ENCODE results near the gene PHACTR1. TPM values are rescaled to one million over a fixed set of nuclear protein-coding genes. Genes with fewer than 3 reads are reported as not detected.

PHACTR1 gene
- total RNA-seq, 1 donor from 2014 or later, result 8.5 TPM

DNA sequence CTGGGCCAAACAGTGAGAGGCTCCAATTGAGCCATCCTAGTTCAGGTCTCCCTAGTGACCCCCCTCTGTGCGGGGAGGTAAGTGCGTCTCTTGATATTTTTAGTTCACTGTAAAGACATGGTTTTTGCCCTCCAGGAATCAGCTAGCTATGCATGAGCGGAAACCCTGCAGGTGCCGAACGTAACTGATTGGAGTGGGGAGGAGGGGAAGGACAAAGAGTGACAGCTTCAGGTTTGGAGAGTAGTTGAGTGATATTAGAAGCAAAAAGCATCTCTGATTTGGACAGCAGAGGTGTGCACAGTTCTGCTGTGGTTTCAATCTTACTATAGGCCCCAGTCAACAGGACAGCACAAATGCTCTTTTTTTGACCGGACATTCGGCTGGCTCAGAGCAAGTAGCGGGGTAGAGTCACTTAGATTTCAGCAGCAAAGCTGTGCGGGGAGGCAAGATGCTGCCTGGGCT lies 580.0 kb downstream of the PHACTR1 start:
- Histone ChIP-seq H3K9ac (ENCODE audit: low read length) (no peak overlapping the region), H3K4me3 (ENCODE audit: insufficient read depth, low read depth, low read length) (no peak overlapping the region), H4K20me1 (ENCODE audit: insufficient read depth, low read length) (no peaks in the 10 kb centered on the region), H3K79me2 (ENCODE audit: insufficient read depth, low read length) (peaks cover 2% of the 10 kb centered on the region), H3K4me2 (ENCODE audit: low read length) (no peak overlapping the region), H3K36me3 (ENCODE audit: insufficient read depth, low read length) (peaks cover 6% of the 10 kb centered on the region), H3K4me1 (ENCODE audit: insufficient read depth, low read length) (no peaks in the 10 kb centered on the region), H2AFZ (ENCODE audit: low read depth, low read length) (no peak overlapping the region), H3K27me3 (ENCODE audit: insufficient read depth, low read length) (no peaks in the 10 kb centered on the region), H3K9me3 (ENCODE audit: insufficient read depth, low read depth, low read length) (no peaks in the 10 kb centered on the region), H3K27ac (ENCODE audit: low read depth, low read length) (no peak overlapping the region)
- Mint-ChIP-seq H3K27me3 (ENCODE audit: low read depth, unreplicated experiment) (no peaks in the 10 kb centered on the region), H3K27ac (ENCODE audit: unreplicated experiment) (no peak overlapping the region), H3K36me3 (ENCODE audit: low read depth, unreplicated experiment) (peaks cover 38% of the 10 kb centered on the region), H3K9me3 (ENCODE audit: unreplicated experiment) (no peaks in the 10 kb centered on the region), H3K4me3 (ENCODE audit: unreplicated experiment) (no peak overlapping the region), H3K4me1 (ENCODE audit: low read depth, unreplicated experiment) (no peaks in the 10 kb centered on the region)
- no peak for TF ChIP-seq EZH2 (IDR thresholded peaks at IDR 0.05; ENCODE audit: insufficient read depth, low read length)
- TF ChIP-seq, protein P1, sequence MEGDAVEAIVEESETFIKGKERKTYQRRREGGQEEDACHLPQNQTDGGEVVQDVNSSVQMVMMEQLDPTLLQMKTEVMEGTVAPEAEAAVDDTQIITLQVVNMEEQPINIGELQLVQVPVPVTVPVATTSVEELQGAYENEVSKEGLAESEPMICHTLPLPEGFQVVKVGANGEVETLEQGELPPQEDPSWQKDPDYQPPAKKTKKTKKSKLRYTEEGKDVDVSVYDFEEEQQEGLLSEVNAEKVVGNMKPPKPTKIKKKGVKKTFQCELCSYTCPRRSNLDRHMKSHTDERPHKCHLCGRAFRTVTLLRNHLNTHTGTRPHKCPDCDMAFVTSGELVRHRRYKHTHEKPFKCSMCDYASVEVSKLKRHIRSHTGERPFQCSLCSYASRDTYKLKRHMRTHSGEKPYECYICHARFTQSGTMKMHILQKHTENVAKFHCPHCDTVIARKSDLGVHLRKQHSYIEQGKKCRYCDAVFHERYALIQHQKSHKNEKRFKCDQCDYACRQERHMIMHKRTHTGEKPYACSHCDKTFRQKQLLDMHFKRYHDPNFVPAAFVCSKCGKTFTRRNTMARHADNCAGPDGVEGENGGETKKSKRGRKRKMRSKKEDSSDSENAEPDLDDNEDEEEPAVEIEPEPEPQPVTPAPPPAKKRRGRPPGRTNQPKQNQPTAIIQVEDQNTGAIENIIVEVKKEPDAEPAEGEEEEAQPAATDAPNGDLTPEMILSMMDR (IDR thresholded peaks at IDR 0.05; ENCODE audit: insufficient read depth, low read depth, low read length), result no peak
- FAIRE-seq (no peak), DNase-seq (ENCODE audit: low read depth) (no peak)

DNA sequence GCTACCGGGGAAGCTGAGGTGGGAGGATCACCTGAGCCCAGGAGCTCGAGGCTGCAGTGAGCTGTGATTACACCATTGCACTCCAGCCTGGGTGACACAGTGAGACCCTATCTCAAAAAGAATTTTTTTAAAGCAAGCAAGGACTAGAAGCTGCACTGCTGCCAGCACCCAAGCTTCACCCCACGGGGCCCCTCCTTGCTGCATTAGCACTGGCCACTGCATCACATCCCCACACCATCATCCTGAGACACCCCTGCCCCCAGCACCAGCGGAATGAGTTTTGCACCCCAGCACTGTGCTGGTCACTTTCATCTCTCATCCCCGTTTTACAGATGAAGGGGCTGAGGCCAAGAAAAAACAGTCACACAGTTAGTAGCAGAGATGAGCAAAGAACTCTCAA lies 580.8 kb downstream of the PHACTR1 start:
- peaks cover 41% of the 10 kb centered on the region for H3K36me3 Mint-ChIP-seq (ENCODE audit: low read depth, unreplicated experiment)
- H3K4me1 Mint-ChIP-seq (ENCODE audit: low read depth, unreplicated experiment), result peaks cover under 1% of the 10 kb centered on the region
- H3K4me3 Mint-ChIP-seq (ENCODE audit: unreplicated experiment), result no peak overlapping the region
- H3K9me3 Mint-ChIP-seq (ENCODE audit: unreplicated experiment), result no peaks in the 10 kb centered on the region
- no peak overlapping the region for H3K27ac ChIP-seq (ENCODE audit: low read depth, low read length)
- peaks cover 2% of the 10 kb centered on the region for H3K4me1 ChIP-seq (ENCODE audit: insufficient read depth, low read length)
- FAIRE-seq, result no peak
- no peaks in the 10 kb centered on the region for H3K27me3 Mint-ChIP-seq (ENCODE audit: low read depth, unreplicated experiment)
- TF ChIP-seq, protein P1 (IDR thresholded peaks at IDR 0.05; ENCODE audit: insufficient read depth, low read depth, low read length), result no peak
- TF ChIP-seq EZH2 (IDR thresholded peaks at IDR 0.05; ENCODE audit: insufficient read depth, low read length), result no peak
- H3K9ac ChIP-seq (ENCODE audit: low read length), result no peak overlapping the region
- no peak overlapping the region for H2AFZ ChIP-seq (ENCODE audit: low read depth, low read length)
- H4K20me1 ChIP-seq (ENCODE audit: insufficient read depth, low read length), result peaks cover 5% of the 10 kb centered on the region
- H3K27me3 ChIP-seq (ENCODE audit: insufficient read depth, low read length), result no peaks in the 10 kb centered on the region
- H3K79me2 ChIP-seq (ENCODE audit: insufficient read depth, low read length), result peaks cover 2% of the 10 kb centered on the region
- DNase-seq (ENCODE audit: low read depth), result no peak
- no peak overlapping the region for H3K27ac Mint-ChIP-seq (ENCODE audit: unreplicated experiment)
- H3K9me3 ChIP-seq (ENCODE audit: insufficient read depth, low read depth, low read length), result no peaks in the 10 kb centered on the region
- no peak overlapping the region for H3K4me3 ChIP-seq (ENCODE audit: insufficient read depth, low read depth, low read length)
- H3K4me2 ChIP-seq (ENCODE audit: low read length), result no peak overlapping the region
- peaks cover 6% of the 10 kb centered on the region for H3K36me3 ChIP-seq (ENCODE audit: insufficient read depth, low read length)

DNA sequence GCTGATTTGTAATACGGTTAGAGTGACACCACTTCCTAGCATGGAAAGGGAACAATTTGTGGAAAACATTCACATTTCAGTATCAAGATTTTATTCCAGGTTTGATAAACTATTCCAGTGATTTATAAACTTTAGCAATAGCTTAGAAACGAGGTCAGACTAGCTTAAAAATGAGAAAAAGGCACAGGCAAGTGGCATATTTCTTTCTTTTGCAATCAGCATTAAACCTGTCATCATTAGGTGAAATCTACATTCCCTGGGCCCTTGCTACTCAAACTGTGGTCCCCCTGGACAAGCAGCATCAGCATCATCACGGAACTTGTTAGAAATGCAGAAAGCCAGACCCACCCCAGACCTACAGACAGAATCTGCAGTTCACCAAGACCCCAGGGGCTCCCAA lies 581.9 kb downstream of the PHACTR1 start:
- peaks cover 2% of the 10 kb centered on the region for H3K79me2 ChIP-seq (ENCODE audit: insufficient read depth, low read length)
- no peak overlapping the region for H2AFZ ChIP-seq (ENCODE audit: low read depth, low read length)
- peaks cover 6% of the 10 kb centered on the region for H3K36me3 ChIP-seq (ENCODE audit: insufficient read depth, low read length)
- peaks cover 12% of the 10 kb centered on the region for H3K4me1 ChIP-seq (ENCODE audit: insufficient read depth, low read length)
- H3K9ac ChIP-seq (ENCODE audit: low read length), result no peak overlapping the region
- DNase-seq (ENCODE audit: low read depth) (no peak), FAIRE-seq (no peak)
- Mint-ChIP-seq H3K36me3 (ENCODE audit: low read depth, unreplicated experiment) (peaks cover 42% of the 10 kb centered on the region), H3K4me1 (ENCODE audit: low read depth, unreplicated experiment) (peaks cover 11% of the 10 kb centered on the region), H3K9me3 (ENCODE audit: unreplicated experiment) (no peaks in the 10 kb centered on the region), H3K27me3 (ENCODE audit: low read depth, unreplicated experiment) (no peaks in the 10 kb centered on the region), H3K27ac (ENCODE audit: unreplicated experiment) (no peak overlapping the region), H3K4me3 (ENCODE audit: unreplicated experiment) (no peak overlapping the region)
- peaks cover 8% of the 10 kb centered on the region for H4K20me1 ChIP-seq (ENCODE audit: insufficient read depth, low read length)
- no peak for TF ChIP-seq EZH2 (IDR thresholded peaks at IDR 0.05; ENCODE audit: insufficient read depth, low read length)
- TF ChIP-seq, protein P1 (IDR thresholded peaks at IDR 0.05; ENCODE audit: insufficient read depth, low read depth, low read length), result no peak
- H3K27ac ChIP-seq (ENCODE audit: low read depth, low read length), result no peak overlapping the region
- no peaks in the 10 kb centered on the region for H3K27me3 ChIP-seq (ENCODE audit: insufficient read depth, low read length)
- H3K4me3 ChIP-seq (ENCODE audit: insufficient read depth, low read depth, low read length), result no peak overlapping the region
- no peak overlapping the region for H3K4me2 ChIP-seq (ENCODE audit: low read length)
- H3K9me3 ChIP-seq (ENCODE audit: insufficient read depth, low read depth, low read length), result no peaks in the 10 kb centered on the region

Data from astrocyte (in vitro differentiated cells and primary cell).